ENCODE data around the gene OSBPL7. TPM values are rescaled to one million over a fixed set of nuclear protein-coding genes. Genes with fewer than 3 reads are reported as not detected.
A peak's percentile ranks its signal among the peaks of the same experiment; 100 is the strongest.

OSBPL7 gene
- total and polyA plus RNA-seq, 2 of the 13 experiments (the other 11 are each of a cell fraction or from before 2014, with no cell fraction given) = 4.7 to 6.6 TPM

GRCh38 chr17:47785538-47786123, 36.0 kb downstream of the OSBPL7 start (continued):
- TF ChIP-seq ZNF564 (CRISPR knock-in tag; IDR thresholded peaks at IDR 0.05) = no peak
- TF ChIP-seq ZNF317 (CRISPR knock-in tag; IDR thresholded peaks at IDR 0.05) = no peak
- no peak for TF ChIP-seq TOPORS (CRISPR knock-in tag; IDR thresholded peaks at IDR 0.05)
- TF ChIP-seq SP2 (CRISPR knock-in tag; IDR thresholded peaks at IDR 0.05) = no peak
- TF ChIP-seq ZNF280D (CRISPR knock-in tag; IDR thresholded peaks at IDR 0.05) = no peak
- no peak for TF ChIP-seq BHLHE40 (IDR thresholded peaks at IDR 0.05; ENCODE audit: low read length)
- TF ChIP-seq ZNF589 (CRISPR knock-in tag; conservative IDR thresholded peaks at IDR 0.05) = no peak
- no peak for TF ChIP-seq CENPBD1 (CRISPR knock-in tag; IDR thresholded peaks at IDR 0.05; ENCODE audit: borderline replicate concordance, low read depth)
- TF ChIP-seq NCOR1 (IDR thresholded peaks at IDR 0.05; ENCODE audit: borderline replicate concordance, low read length) = no peak
- TF ChIP-seq BCLAF1 (IDR thresholded peaks at IDR 0.05) = no peak
- 0 out of 2 replicates have a peak, but pooled peaks have one; percentile 43 for TF ChIP-seq SNAPC4 (CRISPR knock-in tag; IDR thresholded peaks at IDR 0.05)
- no peak for TF ChIP-seq EZH2 (conservative IDR thresholded peaks at IDR 0.05; ENCODE audit: low read depth, low read length)
- TF ChIP-seq ZNF891 (CRISPR knock-in tag; IDR thresholded peaks at IDR 0.05) = no peak
- TF ChIP-seq ZNF772 (CRISPR knock-in tag; IDR thresholded peaks at IDR 0.05) = peak; percentile 77
- TF ChIP-seq FOXO1 (CRISPR knock-in tag; IDR thresholded peaks at IDR 0.05) = no peak
- no peak for TF ChIP-seq THAP8 (CRISPR knock-in tag; IDR thresholded peaks at IDR 0.05; ENCODE audit: borderline replicate concordance)
- TF ChIP-seq SMAD9 (CRISPR knock-in tag; IDR thresholded peaks at IDR 0.05) = no peak

Measured in HepG2 (cell line).